SK-N-SH treated with all-trans-retinoic acid at 6 μM for 48 hours (cell line): ENCODE results near the gene CACNB2.

Experiments
- ATAC-seq: fragments of 200-7000 bp; cut with Tn5 transposase; 3 replicates; pipeline ENCODE4 v1.9.1; 2020; ENCODE audit warnings: mild to moderate bottlenecking, moderate library complexity
- ARNTL ChIP-seq: fragments of 450-650 bp; formaldehyde crosslinking; IDR thresholded peaks from 2 replicates; pipeline ENCODE4 v1.5.0; 2020; ENCODE audit warnings: low read depth, mild to moderate bottlenecking, moderate library complexity, borderline replicate concordance
- BACH2 ChIP-seq: fragments of 250-450 bp; sonication (Bioruptor Pico); IDR thresholded peaks from 2 replicates; pipeline ENCODE4 v1.9.0; 2021; ENCODE audit warnings: mild to moderate bottlenecking, borderline replicate concordance
- CREB5 ChIP-seq: fragments of 250-450 bp; sonication (Bioruptor Pico); IDR thresholded peaks from 2 replicates; pipeline ENCODE4 v1.5.1; 2020; ENCODE audit warnings: low read depth, mild to moderate bottlenecking, moderate library complexity
- CSDC2 ChIP-seq: fragments of 250-450 bp; sonication (Bioruptor Pico); IDR thresholded peaks from 2 replicates; pipeline ENCODE4 v1.5.0; 2020; ENCODE audit warnings: mild to moderate bottlenecking, moderate library complexity
- CSRNP3 ChIP-seq: fragments of 250-450 bp; sonication (Bioruptor Pico); IDR thresholded peaks from 2 replicates; pipeline ENCODE4 v1.5.1; 2021; ENCODE audit warnings: mild to moderate bottlenecking, moderate library complexity
- ESRRG ChIP-seq: fragments of 250-450 bp; sonication (Bioruptor Pico); IDR thresholded peaks from 2 replicates; pipeline ENCODE4 v1.6.1; 2021; ENCODE audit warnings: mild to moderate bottlenecking
- ISL1 ChIP-seq: fragments of 250-450 bp; sonication (Bioruptor Pico); IDR thresholded peaks from 2 replicates; pipeline ENCODE4 v2.1.2; 2022; ENCODE audit warnings: mild to moderate bottlenecking, moderate library complexity
- OSR1 ChIP-seq: fragments of 250-450 bp; sonication (Bioruptor Pico); IDR thresholded peaks from 2 replicates; pipeline ENCODE4 v1.8.0; 2022; ENCODE audit warnings: moderate library complexity, mild to moderate bottlenecking, inconsistent platforms
- PATZ1 ChIP-seq: fragments of 250-450 bp; sonication (Bioruptor Pico); IDR thresholded peaks from 2 replicates; pipeline ENCODE4 v1.8.0; 2020; ENCODE audit warnings: mild to moderate bottlenecking, moderate library complexity, borderline replicate concordance
- POU6F1 ChIP-seq: fragments of 250-450 bp; sonication (Bioruptor Pico); IDR thresholded peaks from 2 replicates; pipeline ENCODE4 v1.8.0; 2021; ENCODE audit warnings: low read depth, mild to moderate bottlenecking, moderate library complexity, borderline replicate concordance
- PPARA ChIP-seq: fragments of 250-450 bp; sonication (Bioruptor Pico); IDR thresholded peaks from 2 replicates; pipeline ENCODE4 v1.5.0; 2020; ENCODE audit warnings: mild to moderate bottlenecking, borderline replicate concordance
- RARB ChIP-seq: fragments of 250-450 bp; sonication (Bioruptor Pico); IDR thresholded peaks from 2 replicates; pipeline ENCODE4 v1.8.0; 2021; ENCODE audit warnings: mild to moderate bottlenecking, moderate library complexity
- SNAI2 ChIP-seq: fragments of 250-450 bp; sonication (Bioruptor Pico); IDR thresholded peaks from 2 replicates; pipeline ENCODE4 v1.5.0; 2020; ENCODE audit warnings: mild to moderate bottlenecking, moderate library complexity
- TCF4 ChIP-seq: fragments of 250-450 bp; sonication (Bioruptor Pico); IDR thresholded peaks from 2 replicates; pipeline ENCODE4 v1.8.0; 2021; ENCODE audit warnings: mild to moderate bottlenecking, moderate library complexity, borderline replicate concordance
- TOX ChIP-seq: fragments of 250-450 bp; sonication (Bioruptor Pico); IDR thresholded peaks from 2 replicates; pipeline ENCODE4 v1.8.0; 2021; ENCODE audit warnings: mild to moderate bottlenecking, moderate library complexity, borderline replicate concordance
- TSHZ2 ChIP-seq: fragments of 250-450 bp; sonication (Bioruptor Pico); IDR thresholded peaks from 2 replicates; pipeline ENCODE4 v1.5.0; 2020; ENCODE audit warnings: mild to moderate bottlenecking, moderate library complexity
- ZFP3 ChIP-seq: fragments of 250-450 bp; sonication (Bioruptor Pico); IDR thresholded peaks from 2 replicates; pipeline ENCODE4 v1.5.0; 2020; ENCODE audit warnings: mild to moderate bottlenecking, moderate library complexity
- ZNF565 ChIP-seq: fragments of 450-650 bp; formaldehyde crosslinking; conservative IDR thresholded peaks from 2 replicates; pipeline ENCODE4 v1.5.0; 2020; ENCODE audit warnings: low read depth, mild to moderate bottlenecking, moderate library complexity
- ZNF70 ChIP-seq: fragments of 450-650 bp; formaldehyde crosslinking; IDR thresholded peaks from 2 replicates; pipeline ENCODE4 v1.5.0; 2020; ENCODE audit warnings: mild to moderate bottlenecking, moderate library complexity
- ZNF8 ChIP-seq: fragments of 450-650 bp; formaldehyde crosslinking; IDR thresholded peaks from 2 replicates; pipeline ENCODE4 v1.5.0; 2020; ENCODE audit warnings: mild to moderate bottlenecking, moderate library complexity

CACNB2 gene

GRCh38 chr10:18486438-18486837 lies 346.2 kb downstream of the CACNB2 start (continued):
- TF ChIP-seq ARNTL (CRISPR knock-in tag) (no peak), TOX (CRISPR knock-in tag) (no peak), RARB (no peak), OSR1 (CRISPR knock-in tag) (no peak), ZNF8 (CRISPR knock-in tag) (no peak), PATZ1 (CRISPR knock-in tag) (no peak)

GRCh38 chr10:18490755-18491154 lies 350.5 kb downstream of the CACNB2 start:
- no peak for ATAC-seq
- no peak for TF ChIP-seq TSHZ2 (CRISPR knock-in tag)
- TF ChIP-seq ZNF565 (CRISPR knock-in tag): no peak
- no peak for TF ChIP-seq OSR1 (CRISPR knock-in tag)
- no peak for TF ChIP-seq SNAI2 (CRISPR knock-in tag)
- no peak for TF ChIP-seq CREB5 (CRISPR knock-in tag)
- no peak for TF ChIP-seq ZFP3 (CRISPR knock-in tag)
- no peak for TF ChIP-seq RARB
- no peak for TF ChIP-seq POU6F1 (CRISPR knock-in tag)
- no peak for TF ChIP-seq ZNF70 (CRISPR knock-in tag)
- no peak for TF ChIP-seq PATZ1 (CRISPR knock-in tag)
- TF ChIP-seq CSDC2 (CRISPR knock-in tag): no peak
- no peak for TF ChIP-seq CSRNP3
- no peak for TF ChIP-seq PPARA (CRISPR knock-in tag)
- TF ChIP-seq BACH2: no peak
- no peak for TF ChIP-seq ZNF8 (CRISPR knock-in tag)
- no peak for TF ChIP-seq TCF4 (CRISPR knock-in tag)
- no peak for TF ChIP-seq ESRRG (CRISPR knock-in tag)
- TF ChIP-seq ISL1 (CRISPR knock-in tag): no peak
